Large intestine (tissue), 3 donors: ENCODE data around the gene ARFRP1. TPM values are rescaled to one million over a fixed set of nuclear protein-coding genes. Genes with fewer than 3 reads are reported as not detected.

Experiments
- DNase-seq, 2 donors: peaks; one replicate each; pipeline versions ENCODE4 v3.0.0 to v3.0.0-alpha.2; 2013
- H3K27ac ChIP-seq: one replicate; pipeline ENCODE4 v1.5.1; 2013; ENCODE audit warnings: low read length
- H3K27me3 ChIP-seq: 2 replicates; pipeline ENCODE4 v1.6.1; 2013; ENCODE audit warnings: low read length; ENCODE audit not compliant: control insufficient read depth, insufficient read depth
- H3K36me3 ChIP-seq: 2 replicates; pipeline ENCODE4 v1.6.1; 2013; ENCODE audit warnings: low read length; ENCODE audit not compliant: control insufficient read depth, insufficient read depth
- H3K4me1 ChIP-seq: one replicate; pipeline ENCODE4 v1.6.1; 2013; ENCODE audit warnings: low read length; ENCODE audit not compliant: control insufficient read depth, insufficient read depth
- H3K4me3 ChIP-seq: one replicate; pipeline ENCODE4 v1.5.1; 2013; ENCODE audit warnings: low read length
- H3K9me3 ChIP-seq: one replicate; pipeline ENCODE4 v1.6.1; 2013; ENCODE audit warnings: mild to moderate bottlenecking, low read depth, low read length, moderate library complexity; ENCODE audit not compliant: control insufficient read depth
- WGBS: methylation state at CpG from one replicate; pipeline ENCODE4 v1.1.5; 2013; ENCODE audit warnings: low lambda C conversion rate; ENCODE audit not compliant: insufficient coverage; 5-methylcytosine and 5-hydroxymethylcytosine counted together
- polyA plus RNA-seq: library from polyadenylated mRNA; unstranded; fragments of 120-200 nt; gene quantifications from one replicate; pipeline ENCODE4 v1.2.1, GENCODE V29; 2013

The ARFRP1 gene
- polyA plus RNA-seq, 1 donor, result 22.2 TPM

GRCh38 chr20:63706027-63706695 lies 1.6 kb downstream of the ARFRP1 start:
- peak overlapping the region; percentile 74 for H3K4me3 ChIP-seq
- peaks cover 44% of the 10 kb centered on the region for H3K36me3 ChIP-seq
- no CpG with 5 or more reads among the region's 12 CpGs for WGBS
- no peaks in the 10 kb centered on the region for H3K9me3 ChIP-seq
- H3K27ac ChIP-seq, result no peak overlapping the region
- H3K4me1 ChIP-seq, result peaks cover 17% of the 10 kb centered on the region
- no peaks in the 10 kb centered on the region for H3K27me3 ChIP-seq
- DNase-seq, result no peak

- Histone ChIP-seq H3K36me3 (peaks cover 38% of the 10 kb centered on the region), H3K4me1 (peaks cover 17% of the 10 kb centered on the region), H3K9me3 (no peaks in the 10 kb centered on the region), H3K4me3 (no peak overlapping the region), H3K27me3 (no peaks in the 10 kb centered on the region), H3K27ac (no peak overlapping the region)
- DNase-seq, result no peak
- WGBS, result no CpG with 5 or more reads among the region's 8 CpGs
These were observed 2.3 kb downstream of the ARFRP1 start for GRCh38 chr20:63705232-63706026.

GRCh38 chr20:63704749-63705117 lies 3.0 kb downstream of the ARFRP1 start:
- H3K9me3 ChIP-seq, result no peaks in the 10 kb centered on the region
- no peak overlapping the region for H3K27ac ChIP-seq
- DNase-seq, result no peak
- peaks cover 36% of the 10 kb centered on the region for H3K36me3 ChIP-seq
- no peaks in the 10 kb centered on the region for H3K27me3 ChIP-seq
- no peak overlapping the region for H3K4me3 ChIP-seq
- WGBS, result no CpG with 5 or more reads among the region's 6 CpGs
- H3K4me1 ChIP-seq, result peaks cover 17% of the 10 kb centered on the region

GRCh38 chr20:63703976-63704748 lies 3.6 kb downstream of the ARFRP1 start:
- H3K36me3 ChIP-seq, result peaks cover 32% of the 10 kb centered on the region
- no CpG with 5 or more reads among the region's 11 CpGs for WGBS
- DNase-seq, result no peak

GRCh38 chr20:63703471-63703975 lies 4.3 kb downstream of the ARFRP1 start:
- no CpG with 5 or more reads among the region's 15 CpGs for WGBS
- Histone ChIP-seq H3K4me3 (no peak overlapping the region), H3K36me3 (peaks cover 32% of the 10 kb centered on the region), H3K27me3 (no peaks in the 10 kb centered on the region), H3K4me1 (peaks cover 11% of the 10 kb centered on the region), H3K27ac (no peak overlapping the region), H3K9me3 (no peaks in the 10 kb centered on the region)
- no peak for DNase-seq

More at GRCh38 chr20:63703976-63704748, 3.6 kb downstream of the ARFRP1 start:
- H3K27ac ChIP-seq, result no peak overlapping the region
- no peak overlapping the region for H3K4me3 ChIP-seq
- no peaks in the 10 kb centered on the region for H3K27me3 ChIP-seq
- H3K4me1 ChIP-seq, result peaks cover 15% of the 10 kb centered on the region
- H3K9me3 ChIP-seq, result no peaks in the 10 kb centered on the region

GRCh38 chr20:63702751-63703470 lies 4.9 kb downstream of the ARFRP1 start:
- no peaks in the 10 kb centered on the region for H3K27me3 ChIP-seq
- no peak overlapping the region for H3K27ac ChIP-seq
- no peak overlapping the region for H3K4me3 ChIP-seq
- H3K9me3 ChIP-seq, result no peaks in the 10 kb centered on the region
- H3K4me1 ChIP-seq, result peaks cover 11% of the 10 kb centered on the region
- H3K36me3 ChIP-seq, result peaks cover 32% of the 10 kb centered on the region
- WGBS, result no CpG with 5 or more reads among the region's 13 CpGs
- DNase-seq, result no peak

- Histone ChIP-seq H3K36me3 (peaks cover 32% of the 10 kb centered on the region), H3K27me3 (no peaks in the 10 kb centered on the region), H3K4me3 (no peak overlapping the region), H3K4me1 (peaks cover 11% of the 10 kb centered on the region), H3K27ac (no peak overlapping the region), H3K9me3 (no peaks in the 10 kb centered on the region)
- no CpG with 5 or more reads among the region's 16 CpGs for WGBS
- no peak for DNase-seq
These were observed 5.6 kb downstream of the ARFRP1 start for GRCh38 chr20:63702036-63702665.

- no peak overlapping the region for H3K27ac ChIP-seq
- H3K36me3 ChIP-seq, result peaks cover 30% of the 10 kb centered on the region
- no peak overlapping the region for H3K4me3 ChIP-seq
- no peaks in the 10 kb centered on the region for H3K27me3 ChIP-seq
- H3K4me1 ChIP-seq, result peaks cover 11% of the 10 kb centered on the region
- no peaks in the 10 kb centered on the region for H3K9me3 ChIP-seq
- no CpG with 5 or more reads among the region's 14 CpGs for WGBS
- no peak for DNase-seq
These were observed 6.3 kb downstream of the ARFRP1 start for GRCh38 chr20:63701329-63702035.

GRCh38 chr20:63701051-63701328 lies 6.8 kb downstream of the ARFRP1 start:
- Histone ChIP-seq H3K27me3 (no peaks in the 10 kb centered on the region), H3K36me3 (peaks cover 26% of the 10 kb centered on the region), H3K27ac (no peak overlapping the region), H3K4me1 (peaks cover 9% of the 10 kb centered on the region), H3K9me3 (no peaks in the 10 kb centered on the region), H3K4me3 (no peak overlapping the region)
- WGBS, result no CpG with 5 or more reads among the region's 5 CpGs
- no peak for DNase-seq
